ENCODE results near the gene DCAF4.

DCAF4 gene

GRCh38 chr14:72926292-72927028 lies at the start of gene DCAF4:
Gene DCAF4, plus strand, starts transcription at chr14:72926464. Its CDS starts 11,515 bp downstream, at chr14:72937979.
- DNase-seq (ENCODE audit: low read depth, low spot score), result peak; percentile 99
- H3K4me3 ChIP-seq (ENCODE audit: low read depth, low read length), result peak within 1 kb of the TSS; percentile 87
- in situ Hi-C loops (cut with HindIII; ENCODE audit: low sequenced_read_pairs), result no loop called here
- no peak for TF ChIP-seq CTCF (IDR thresholded peaks at IDR 0.05; ENCODE audit: low read depth, low read length)

- H3K4me3 ChIP-seq (ENCODE audit: low read depth, low read length), result no peak overlapping the region
- in situ Hi-C loops (cut with HindIII; ENCODE audit: low sequenced_read_pairs), result no loop called here
- TF ChIP-seq CTCF (IDR thresholded peaks at IDR 0.05; ENCODE audit: low read depth, low read length), result no peak
- no peak for DNase-seq (ENCODE audit: low read depth, low spot score)
These were observed 49.6 kb upstream of the DCAF4 start for GRCh38 chr14:72876710-72877063.

GRCh38 chr14:72878746-72879145 lies 47.5 kb upstream of the DCAF4 start:
- no peak for TF ChIP-seq CTCF (IDR thresholded peaks at IDR 0.05; ENCODE audit: low read depth, low read length)
- in situ Hi-C loops (cut with HindIII; ENCODE audit: low sequenced_read_pairs), result no loop called here
- no peak overlapping the region for H3K4me3 ChIP-seq (ENCODE audit: low read depth, low read length)
- DNase-seq (ENCODE audit: low read depth, low spot score), result no peak

- no peak overlapping the region for H3K4me3 ChIP-seq (ENCODE audit: low read depth, low read length)
- in situ Hi-C loops (cut with HindIII; ENCODE audit: low sequenced_read_pairs), result no loop called here
- DNase-seq (ENCODE audit: low read depth, low spot score), result no peak
- TF ChIP-seq CTCF (IDR thresholded peaks at IDR 0.05; ENCODE audit: low read depth, low read length), result no peak
These were observed 46.8 kb upstream of the DCAF4 start for GRCh38 chr14:72879431-72879830.

- H3K4me3 ChIP-seq (ENCODE audit: low read depth, low read length), result no peak overlapping the region
- TF ChIP-seq CTCF (IDR thresholded peaks at IDR 0.05; ENCODE audit: low read depth, low read length), result no peak
- DNase-seq (ENCODE audit: low read depth, low spot score), result no peak
- in situ Hi-C loops (cut with HindIII; ENCODE audit: low sequenced_read_pairs), result no loop called here
These were observed 46.1 kb upstream of the DCAF4 start for GRCh38 chr14:72880164-72880563.

- TF ChIP-seq CTCF (IDR thresholded peaks at IDR 0.05; ENCODE audit: low read depth, low read length), result no peak
- no peak for DNase-seq (ENCODE audit: low read depth, low spot score)
- in situ Hi-C loops (cut with HindIII; ENCODE audit: low sequenced_read_pairs), result no loop called here
- H3K4me3 ChIP-seq (ENCODE audit: low read depth, low read length), result no peak overlapping the region
These were observed 45.4 kb upstream of the DCAF4 start for GRCh38 chr14:72880820-72881219.
